Right kidney (tissue), 1 donor: Measurements from ENCODE around the gene CHST6.
"Not testable (repeated sequence)": the region's sequence is repeated elsewhere in the genome, so short reads cannot be mapped to it uniquely, and the experiment has no call there.

Experiments used
- DNase-seq: peaks from one replicate; pipeline ENCODE4 v3.0.0-alpha.2; 2016

Gene CHST6

DNA sequence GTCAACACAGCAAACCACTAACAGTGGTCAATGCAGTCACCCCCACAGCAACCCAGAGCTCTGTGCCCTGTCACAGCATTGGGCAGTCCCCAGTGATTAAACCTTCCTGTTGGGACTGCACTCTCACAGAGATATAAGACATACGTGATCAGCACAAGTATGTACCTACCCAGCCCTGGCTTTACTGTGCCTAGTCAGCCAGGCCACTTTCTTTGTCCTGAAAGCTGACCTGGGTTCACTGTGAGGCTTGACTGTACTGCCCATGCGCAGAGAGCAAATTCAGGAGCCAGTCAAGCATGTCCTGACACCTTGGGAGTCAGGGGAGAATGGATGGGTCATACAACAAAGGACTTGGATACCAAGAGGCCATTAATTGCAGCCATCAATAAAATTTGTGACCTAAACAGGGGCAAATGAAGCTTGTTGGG lies 19.8 kb downstream of the CHST6 start:
- DNase-seq, result no peak

- DNase-seq, result no peak
Measured at GRCh38 chr16:75472908-75473877, 22.0 kb downstream of the CHST6 start.

DNA sequence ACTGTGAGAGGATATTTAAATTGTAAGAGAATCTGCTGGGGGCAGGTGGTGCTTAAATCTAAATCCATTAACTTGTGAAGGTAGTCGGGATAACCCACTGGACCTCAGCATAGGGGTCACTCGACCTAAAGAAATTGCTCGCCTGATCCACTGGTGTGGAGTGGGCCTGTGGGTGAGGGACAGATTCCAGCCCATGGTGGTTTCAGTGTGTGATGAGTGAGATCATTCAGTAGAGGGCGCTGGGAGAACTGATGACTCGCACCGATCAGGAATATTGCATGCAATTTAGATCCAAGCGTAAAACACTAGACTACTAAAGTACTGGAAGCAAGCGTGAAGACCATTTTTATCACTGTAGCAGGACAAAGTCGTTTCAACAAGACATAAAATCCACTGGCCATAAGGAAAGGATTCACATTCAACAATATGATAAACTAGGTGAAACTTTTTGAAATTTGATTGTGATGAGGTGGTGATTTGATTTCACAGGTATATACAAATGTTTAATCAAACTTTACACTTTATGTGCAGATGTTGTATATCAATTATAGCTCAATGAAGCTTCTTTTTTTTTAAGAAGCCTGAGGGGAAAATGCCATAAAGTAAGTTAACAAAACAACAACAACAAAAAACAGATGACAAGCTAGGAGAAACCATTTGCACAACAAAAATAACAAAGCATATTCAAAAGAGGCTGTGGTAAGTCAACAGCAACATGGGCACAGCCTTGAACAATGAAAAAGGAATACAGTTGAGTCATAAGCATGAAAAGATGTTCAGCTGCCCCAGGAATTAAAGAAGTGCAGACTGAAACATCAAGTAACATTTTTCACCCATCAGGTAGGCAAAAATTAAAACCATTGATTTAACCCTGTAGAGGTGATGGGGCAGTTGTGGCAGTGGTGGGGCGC lies 23.3 kb downstream of the CHST6 start:
- DNase-seq, result peak; percentile 35

GRCh38 chr16:75466760-75467159 lies 28.5 kb downstream of the CHST6 start:
- DNase-seq, result no peak

DNA sequence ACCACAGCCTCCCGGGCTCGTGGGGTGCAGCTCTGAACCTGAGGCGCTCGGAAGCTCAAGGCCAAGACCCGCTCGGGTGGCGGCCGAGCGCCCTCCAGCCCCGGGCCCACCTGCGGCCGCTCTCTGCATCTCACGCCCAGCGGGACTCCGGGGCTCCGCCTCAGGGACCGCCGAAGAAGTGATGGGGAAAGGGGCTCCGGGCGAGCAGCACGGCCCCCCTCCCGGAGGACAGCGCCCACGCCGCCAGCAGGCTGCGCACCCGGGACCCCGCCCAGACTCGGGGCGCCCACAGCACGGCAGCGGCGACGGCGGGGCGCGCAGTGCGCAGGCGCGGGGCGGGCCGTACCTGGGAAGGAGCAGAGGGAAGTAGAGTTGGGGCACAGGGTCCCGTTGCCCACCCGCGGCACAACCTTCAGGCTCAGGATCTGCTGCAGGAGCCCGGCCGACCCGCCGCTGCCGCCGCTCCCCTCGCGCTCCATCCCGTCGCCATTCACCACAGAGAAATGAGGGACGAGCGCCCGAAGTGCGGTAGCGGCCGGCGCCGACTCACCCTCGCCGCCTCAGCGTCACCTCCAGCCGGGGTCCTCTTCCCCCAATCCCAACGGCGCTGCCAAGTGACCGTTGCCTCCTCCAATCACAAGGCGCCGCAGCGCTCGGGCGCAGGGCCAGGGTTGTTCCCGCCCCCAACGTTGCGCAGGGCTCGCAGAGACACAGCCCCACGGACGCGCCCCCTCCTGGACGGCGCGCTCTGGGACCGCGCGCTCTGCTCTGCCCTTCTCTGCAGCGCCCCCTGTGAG lies 30.9 kb downstream of the CHST6 start, which contains the start of gene TMEM170A:
Gene TMEM170A, minus strand, starts transcription at position 568 of the 797 bp plus-strand sequence. Its CDS starts 89 bp downstream, at position 479.
- DNase-seq, result peak; percentile 100

- DNase-seq, result not testable (repeated sequence)
Measured at GRCh38 chr16:75463389-75464121, 31.7 kb downstream of the CHST6 start.

GRCh38 chr16:75462806-75463205 lies 32.4 kb downstream of the CHST6 start:
- DNase-seq, result no peak

GRCh38 chr16:75461575-75461974 lies 33.7 kb downstream of the CHST6 start:
- DNase-seq, result no peak

GRCh38 chr16:75460446-75460845 lies 34.8 kb downstream of the CHST6 start:
- DNase-seq, result no peak

GRCh38 chr16:75459691-75460090 lies 35.5 kb downstream of the CHST6 start:
- no peak for DNase-seq

GRCh38 chr16:75458439-75458838 lies 36.8 kb downstream of the CHST6 start:
- no peak for DNase-seq

DNA sequence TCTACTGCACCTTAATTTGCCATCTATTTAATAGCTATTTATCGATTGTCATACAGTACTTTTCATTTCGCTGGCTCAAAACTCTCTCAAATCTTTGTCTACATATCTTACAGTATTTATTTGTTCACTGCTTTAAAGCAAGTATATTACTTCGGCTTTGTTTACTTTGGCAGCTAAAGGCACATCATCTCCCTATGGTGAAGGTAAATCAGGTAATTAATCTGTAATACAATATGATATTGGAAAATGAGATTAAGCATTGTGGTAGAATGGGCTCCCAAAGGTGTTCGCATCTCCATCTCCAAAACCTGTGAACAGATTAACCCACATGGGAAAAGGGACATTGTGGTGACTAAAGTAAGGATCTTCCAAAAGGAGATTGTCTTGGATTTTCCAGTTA lies 37.2 kb downstream of the CHST6 start:
- DNase-seq, result no peak

- no peak for DNase-seq
Measured at GRCh38 chr16:75457485-75458021, 37.7 kb downstream of the CHST6 start.

- DNase-seq, result no peak
Measured at GRCh38 chr16:75456971-75457370, 38.3 kb downstream of the CHST6 start.

DNA sequence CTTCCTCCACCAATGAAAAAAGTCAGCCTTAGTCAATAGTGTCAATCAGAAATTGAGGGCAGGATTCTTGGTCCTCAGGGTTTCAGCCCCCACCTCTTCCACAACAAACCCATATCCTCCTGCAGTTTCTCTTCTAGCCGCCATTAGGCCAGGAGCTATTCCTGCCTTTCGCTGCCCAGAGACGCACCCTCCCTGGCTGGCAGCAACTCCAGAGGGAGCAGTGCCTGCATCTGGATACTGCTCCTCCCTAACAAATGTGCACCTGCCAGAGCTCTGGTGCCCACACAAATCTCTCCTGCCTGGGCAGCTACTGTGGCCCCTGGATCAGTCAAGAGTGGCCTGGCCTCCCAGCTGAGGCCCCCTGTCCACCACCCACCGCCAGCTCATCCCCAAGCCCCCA lies 38.8 kb downstream of the CHST6 start:
- DNase-seq, result not testable (repeated sequence)

DNA sequence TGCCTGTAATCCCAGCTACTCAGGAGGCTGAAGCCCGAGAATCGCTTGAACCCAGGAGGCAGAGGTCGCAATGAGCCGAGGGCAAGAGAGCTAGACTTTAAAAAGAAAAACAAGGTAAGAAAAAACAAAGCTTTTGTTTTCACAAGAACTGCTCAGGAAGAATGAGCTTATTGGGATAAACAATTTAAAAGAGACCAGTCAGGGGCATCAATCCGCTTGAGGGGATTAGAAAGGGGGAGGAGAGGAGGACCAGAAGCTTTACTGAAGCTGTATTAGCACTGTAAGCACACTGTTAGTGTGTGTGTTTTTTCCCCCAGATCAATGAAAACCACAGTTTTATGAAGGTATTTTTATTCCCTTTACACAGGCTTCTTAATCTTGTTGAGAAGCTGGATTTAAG lies 39.6 kb downstream of the CHST6 start:
- DNase-seq, result peak; percentile 10

DNA sequence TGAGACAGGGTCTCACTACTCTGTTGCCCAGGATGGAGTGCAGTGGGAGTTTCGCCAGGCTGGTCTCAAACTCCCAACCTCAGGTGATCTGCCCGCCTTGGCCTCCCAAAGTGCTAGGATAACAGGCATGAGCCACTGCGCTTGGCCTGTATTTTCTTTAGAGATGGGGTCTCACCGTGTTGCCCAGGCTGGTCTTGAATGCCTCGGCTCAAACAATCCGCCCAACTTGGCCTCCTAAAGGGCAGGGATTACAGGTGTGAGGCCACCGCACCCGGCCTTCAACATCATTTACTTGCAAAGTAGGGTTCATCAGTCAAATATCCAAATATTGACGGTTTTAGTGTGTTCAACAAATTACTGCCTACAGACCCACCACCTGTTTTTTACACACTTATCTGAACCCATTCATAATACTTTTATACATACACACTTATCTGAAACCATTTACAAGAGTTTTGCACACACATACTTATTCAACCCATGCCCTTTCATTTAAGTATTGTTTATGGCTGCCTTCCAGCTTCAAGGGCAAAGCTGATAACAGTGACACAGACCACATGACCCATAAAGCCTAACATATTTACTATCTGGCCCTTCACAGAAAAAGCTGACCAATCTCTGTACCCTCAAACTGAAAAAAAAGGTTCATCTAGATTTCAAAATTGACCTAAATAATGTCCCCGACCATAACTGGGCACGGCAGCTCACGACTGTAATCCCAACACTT lies 42.6 kb downstream of the CHST6 start:
- no peak for DNase-seq

GRCh38 chr16:75446416-75446815 lies 48.8 kb downstream of the CHST6 start:
- DNase-seq, result no peak

DNA sequence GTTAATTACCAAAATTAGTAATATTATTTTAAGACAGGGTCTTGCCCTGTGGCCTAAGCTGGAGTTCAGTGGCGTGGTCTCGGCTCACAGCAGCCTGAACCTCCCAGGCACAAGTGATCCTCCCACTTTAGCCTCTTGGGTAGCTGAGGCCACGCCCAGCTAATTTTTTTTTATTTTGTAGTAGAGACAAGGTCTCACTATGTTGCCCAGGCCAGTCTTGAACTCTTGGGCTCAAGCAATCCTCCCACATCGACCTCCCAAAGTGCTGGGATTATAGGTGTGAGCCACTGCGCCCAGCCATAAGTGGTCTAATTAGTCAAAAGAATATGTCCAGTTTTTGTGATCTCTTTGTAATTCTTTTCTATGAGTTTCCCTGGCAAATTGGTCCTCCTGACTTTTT lies 49.9 kb downstream of the CHST6 start:
- no peak for DNase-seq

DNA sequence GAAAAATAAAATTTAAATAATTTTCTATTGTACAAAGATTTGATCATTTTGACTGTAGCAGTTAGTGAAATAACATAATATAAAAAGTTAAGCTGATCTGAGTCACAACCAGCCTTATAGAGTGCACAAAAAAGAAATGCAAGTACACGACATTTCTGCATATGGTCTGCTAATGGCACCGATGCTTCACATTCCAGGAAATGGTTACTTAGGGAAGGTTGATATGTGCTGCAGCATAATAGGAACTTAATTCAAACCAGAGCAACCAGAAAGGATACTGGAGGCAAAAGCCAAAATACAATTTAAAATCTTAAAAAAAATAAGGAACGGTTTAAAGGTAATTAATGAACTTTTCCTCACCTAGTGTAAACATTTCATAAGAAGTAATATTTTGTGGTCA lies 51.9 kb downstream of the CHST6 start:
- no peak for DNase-seq
